Endometrial microvascular endothelial cells (primary cell): ENCODE results near the gene ANO4. TPM values are rescaled to one million over a fixed set of nuclear protein-coding genes. Genes with fewer than 3 reads are reported as not detected.
"Not testable (repeated sequence)": the region's sequence is repeated elsewhere in the genome, so short reads cannot be mapped to it uniquely, and the experiment has no call there.

Experiments used
- in situ Hi-C: cut with HindIII; loops from 2 replicates; pipeline ENCODE4 v1.10.0; 2017; ENCODE audit warnings: low sequenced_read_pairs, low pct_unique_long_range_greater_than_20kb; ENCODE audit errors: inconsistent ontology term
- total RNA-seq: library from RNA; depleted of rRNA; stranded (reverse); fragments of >200 nt; gene quantifications from one replicate; pipeline ENCODE4 v1.2.3, GENCODE V29; 2015; ENCODE audit errors: inconsistent ontology term

The ANO4 gene
- total RNA-seq, 1 donor from 2014 or later: 0.74 TPM

DNA sequence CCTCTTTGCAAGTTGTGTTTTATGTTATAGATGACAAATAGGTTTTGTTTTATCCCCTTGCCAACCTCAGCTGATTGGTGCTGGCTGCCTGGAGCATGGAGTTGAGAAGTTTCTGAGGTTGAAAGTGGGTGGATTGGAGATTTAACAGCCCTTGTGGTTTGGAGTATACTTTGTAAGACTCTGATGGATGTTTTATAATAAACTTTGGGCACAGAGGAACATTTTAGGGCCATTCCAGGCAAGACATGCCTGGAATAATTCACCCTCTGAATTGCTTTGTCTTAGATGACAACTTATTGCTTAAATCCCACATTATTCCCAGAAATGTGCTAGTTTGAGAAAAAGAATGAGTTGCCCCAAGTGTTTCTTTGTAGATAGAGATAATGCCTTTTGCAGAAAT is 256.6 kb downstream of the ANO4 start:
- in situ Hi-C loops: no loop called here

DNA sequence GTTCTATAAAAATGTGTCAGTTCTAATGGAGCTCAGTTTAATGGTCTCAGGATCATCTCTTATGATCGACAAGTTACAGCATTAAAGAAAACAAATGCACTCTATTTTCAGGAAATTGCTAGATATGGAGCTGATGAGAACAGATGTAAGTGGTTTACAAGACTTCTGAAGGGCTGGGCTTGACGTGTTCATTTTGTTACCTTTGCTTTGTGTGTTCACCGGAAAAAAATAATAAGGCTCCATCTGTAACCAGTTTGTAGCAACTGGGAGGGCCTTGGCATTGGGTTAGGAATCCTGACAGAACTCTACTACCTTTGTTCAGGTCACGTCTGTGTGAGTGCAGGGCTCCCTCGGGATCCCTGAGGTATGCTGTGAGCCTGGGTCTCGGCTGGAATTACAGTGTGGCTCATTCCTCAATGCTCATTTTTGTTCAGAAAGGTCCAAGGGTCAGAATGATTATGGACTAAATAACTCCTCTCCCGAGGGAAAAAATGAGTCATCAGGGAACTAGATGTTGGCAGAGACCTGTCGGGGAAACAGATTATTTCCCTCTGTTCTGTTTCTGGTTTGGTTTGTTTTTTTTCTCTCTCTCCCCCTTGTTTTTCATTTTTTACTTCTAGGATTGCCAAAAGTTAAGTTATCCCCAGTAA is 257.4 kb downstream of the ANO4 start:
- in situ Hi-C loops: no loop called here

DNA sequence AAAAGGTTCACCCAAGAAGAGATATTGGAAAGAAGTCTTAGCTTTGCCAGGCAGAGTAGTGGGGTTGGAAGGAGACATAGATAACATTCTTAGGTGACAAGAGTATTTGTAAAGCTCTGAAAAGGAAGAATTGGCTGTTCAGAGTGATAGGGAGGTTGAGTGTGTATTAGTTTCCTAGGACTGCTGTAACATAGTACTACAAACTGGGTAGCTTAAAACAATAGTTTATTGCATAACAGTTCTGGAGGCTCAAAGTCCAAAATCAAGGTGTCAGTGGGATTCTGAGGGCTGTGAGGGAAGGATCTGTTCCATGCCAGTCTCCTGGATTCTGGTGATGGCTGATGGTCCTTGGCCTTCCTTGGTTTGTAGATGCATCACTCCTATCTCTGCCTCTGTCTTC is 258.6 kb downstream of the ANO4 start:
- in situ Hi-C loops: no loop called here

- in situ Hi-C loops: no loop called here
These were observed 261.4 kb downstream of the ANO4 start for GRCh38 chr12:101055940-101056339.

DNA sequence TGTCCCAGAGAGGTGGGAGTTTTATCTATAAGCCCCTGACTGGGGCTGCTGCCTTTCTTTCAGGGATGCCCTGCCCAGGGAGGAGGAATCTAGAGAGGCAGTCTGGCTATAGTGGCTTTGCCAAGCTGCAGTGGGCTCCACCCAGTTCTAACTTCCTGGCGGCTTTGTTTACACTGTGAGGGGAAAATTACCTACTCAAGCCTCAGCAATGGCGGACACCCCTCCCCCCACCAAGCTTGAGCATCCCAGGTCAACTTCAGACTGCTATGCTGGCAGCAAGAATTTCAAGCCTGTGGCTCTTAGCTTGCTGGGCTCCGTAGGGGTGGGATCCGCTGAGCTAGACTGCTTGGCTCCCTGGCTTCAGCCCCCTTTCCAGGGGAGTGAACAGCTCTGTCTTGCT is 267.9 kb downstream of the ANO4 start:
- in situ Hi-C loops: not testable (repeated sequence)

DNA sequence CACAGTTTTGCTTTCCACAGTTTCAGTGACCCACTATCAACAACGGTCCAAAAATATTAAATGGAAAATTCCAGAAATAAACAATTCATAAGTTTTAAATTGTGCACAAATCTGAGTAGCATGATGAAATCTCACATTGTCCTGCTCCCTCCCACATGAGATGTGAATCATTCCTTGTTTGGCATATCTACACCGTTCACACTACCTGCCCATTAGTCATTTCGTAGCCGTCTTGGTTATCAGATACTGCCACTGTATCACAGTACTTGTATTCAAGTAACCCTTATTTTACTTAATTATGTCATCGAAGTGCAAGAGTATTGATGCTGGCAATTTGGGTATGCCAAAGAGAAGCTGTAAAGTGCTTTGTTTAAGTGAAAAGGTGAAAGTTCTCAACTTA is 270.1 kb downstream of the ANO4 start:
- in situ Hi-C loops: no loop called here

DNA sequence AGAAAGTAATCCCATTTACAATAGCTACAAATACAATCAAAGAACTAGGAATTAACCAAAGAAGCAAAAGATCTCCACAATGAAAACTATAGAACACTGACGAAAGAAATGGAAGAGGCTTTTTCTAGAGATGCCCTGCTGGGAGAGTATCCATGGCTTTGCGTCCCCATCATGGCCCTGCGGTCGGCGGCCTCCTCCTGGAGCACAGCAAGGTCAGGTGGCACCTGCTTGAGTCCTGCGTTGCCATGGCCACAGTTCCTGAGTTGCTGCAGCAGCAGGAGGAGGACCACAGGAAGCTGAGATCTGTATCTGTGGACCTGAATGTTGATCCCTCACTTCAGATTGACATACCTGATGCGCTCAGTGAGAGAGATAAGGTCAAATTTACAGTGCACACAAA is 271.9 kb downstream of the ANO4 start:
- in situ Hi-C loops: no loop called here

DNA sequence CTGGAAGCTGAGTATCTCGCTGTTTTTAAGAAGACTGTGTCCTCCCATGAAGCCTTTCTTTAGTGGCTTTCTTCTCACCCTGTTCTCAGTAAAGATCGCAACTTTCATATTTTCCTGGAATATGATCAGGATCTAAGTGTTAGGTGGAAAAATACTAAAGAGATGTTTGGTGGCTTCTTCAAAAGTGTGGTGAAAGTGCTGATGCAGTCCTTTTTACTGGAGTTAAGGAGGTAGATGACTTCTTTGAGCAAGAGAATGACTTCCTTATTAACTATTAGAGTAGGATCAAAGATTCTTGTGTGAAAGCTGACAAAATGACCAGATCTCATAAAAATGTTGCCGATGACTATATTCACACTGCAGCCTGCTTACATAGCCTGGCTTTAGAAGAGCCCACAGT is 273.8 kb downstream of the ANO4 start:
- in situ Hi-C loops: no loop called here

DNA sequence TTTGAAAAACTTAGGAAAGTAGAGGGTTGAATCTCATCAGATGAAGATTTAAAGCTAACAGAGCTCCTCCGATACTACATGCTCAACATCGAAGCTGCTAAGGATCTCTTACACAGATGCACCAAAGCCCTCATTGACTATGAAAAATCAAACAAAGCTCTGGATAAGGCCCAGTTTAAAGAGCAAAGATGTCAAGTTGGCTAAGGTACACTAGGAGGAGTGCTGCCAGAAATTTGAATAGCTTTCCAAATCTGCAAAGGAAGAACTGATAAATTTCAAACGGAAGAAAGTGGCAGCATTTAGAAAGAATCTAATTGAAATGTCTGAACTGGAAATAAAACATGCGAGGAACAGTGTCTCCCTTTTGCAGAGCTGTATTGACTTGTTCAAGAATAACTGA is 274.3 kb downstream of the ANO4 start:
- in situ Hi-C loops: no loop called here

GRCh38 chr12:101074940-101075680 is 280.5 kb downstream of the ANO4 start:
- in situ Hi-C loops: no loop called here

DNA sequence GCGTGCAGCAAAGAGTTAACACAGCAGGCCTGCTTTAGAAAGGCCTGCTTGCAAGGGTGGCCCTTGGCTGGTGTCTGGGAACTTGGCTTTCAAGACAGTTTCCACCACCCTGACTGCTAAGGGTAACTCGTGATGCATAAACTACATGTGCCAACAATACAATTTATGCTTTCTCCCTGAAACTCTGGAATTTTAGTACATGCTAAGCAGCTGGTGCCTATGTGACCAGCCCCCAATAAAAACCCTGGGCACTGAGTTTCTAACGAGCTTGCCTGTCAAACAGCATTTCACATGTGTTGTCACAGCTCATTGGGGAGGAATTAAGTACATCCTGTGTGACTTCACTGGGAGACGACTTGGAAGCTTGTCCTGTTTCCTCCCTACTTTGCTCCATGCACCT is 282.3 kb downstream of the ANO4 start:
- in situ Hi-C loops: no loop called here

- in situ Hi-C loops: no loop called here
These were observed 283.4 kb downstream of the ANO4 start for GRCh38 chr12:101077791-101078528.

DNA sequence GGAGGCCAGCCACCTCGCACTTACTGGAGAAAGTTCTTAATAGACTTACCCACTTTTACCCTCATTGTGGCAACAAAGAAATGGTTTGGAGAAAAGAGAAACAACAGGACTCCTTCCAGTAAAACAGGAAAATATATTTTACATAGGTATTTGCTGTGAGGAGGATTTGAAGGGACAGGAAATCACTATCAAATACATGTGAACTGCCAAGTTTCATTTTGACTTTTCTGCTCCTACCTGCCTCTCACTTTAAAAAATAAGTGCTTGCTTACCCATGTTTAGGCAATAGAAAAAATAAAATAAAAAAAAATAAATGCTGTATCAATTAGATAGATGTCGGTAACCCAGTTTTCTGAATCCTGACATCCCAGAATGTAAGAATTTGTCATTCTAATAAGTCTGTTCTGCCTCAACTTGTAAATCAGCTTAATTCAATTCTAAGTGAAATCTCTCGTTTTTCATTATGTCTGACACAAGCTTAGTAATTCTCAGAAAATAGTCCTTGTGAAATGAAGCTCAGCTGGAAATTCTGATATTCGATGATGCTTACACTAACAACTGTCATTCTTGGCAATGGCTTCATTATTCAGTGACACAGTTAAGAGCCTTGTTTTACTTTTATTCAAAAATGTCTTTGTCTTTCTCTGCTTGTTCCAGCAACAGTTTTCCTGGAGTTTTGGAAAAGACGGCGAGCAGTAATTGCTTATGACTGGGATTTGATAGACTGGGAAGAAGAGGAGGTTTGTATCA is 284.1 kb downstream of the ANO4 start:
- in situ Hi-C loops: no loop called here

GRCh38 chr12:101082706-101083105 is 288.1 kb downstream of the ANO4 start:
- in situ Hi-C loops: no loop called here

GRCh38 chr12:101086490-101087135 is 292.0 kb downstream of the ANO4 start:
- in situ Hi-C loops: no loop called here

GRCh38 chr12:101087920-101088319 is 293.3 kb downstream of the ANO4 start:
- in situ Hi-C loops: no loop called here

DNA sequence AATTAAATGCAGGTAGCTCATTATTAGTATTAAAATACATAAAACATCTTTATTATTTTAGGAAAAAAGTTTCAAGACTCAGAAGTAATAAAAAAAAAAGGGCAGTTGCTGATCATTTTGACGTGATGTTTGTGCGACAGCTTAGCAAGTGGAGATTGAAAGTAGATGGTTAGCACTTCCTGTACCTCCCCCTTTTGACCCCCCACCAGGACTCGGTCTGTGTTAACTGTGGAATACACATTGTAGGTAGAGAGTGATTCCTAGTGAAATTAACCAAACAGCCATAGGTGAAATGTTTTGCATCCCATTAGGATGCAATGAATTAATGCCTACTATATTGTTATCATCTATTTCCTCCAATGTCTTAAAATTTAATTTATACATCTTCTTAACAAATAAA is 294.7 kb downstream of the ANO4 start:
- in situ Hi-C loops: no loop called here

DNA sequence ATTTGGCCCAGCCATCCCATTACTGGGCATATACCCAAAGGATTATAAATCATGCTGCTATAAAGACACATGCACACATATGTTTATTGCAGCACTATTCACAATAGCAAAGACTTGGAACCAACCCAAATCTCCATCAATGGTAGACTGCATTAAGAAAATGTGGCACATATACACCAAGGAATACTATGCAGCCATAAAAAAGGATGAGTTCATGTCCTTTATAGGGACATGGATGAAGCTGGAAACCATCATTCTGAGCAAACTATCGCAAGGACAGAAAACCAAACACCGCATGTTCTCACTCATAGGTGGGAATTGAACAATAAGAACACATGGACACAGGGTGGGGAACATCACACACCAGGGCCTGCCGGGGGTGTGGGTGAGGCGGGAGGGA is 295.6 kb downstream of the ANO4 start:
- in situ Hi-C loops: not testable (repeated sequence)
